Neural progenitor cell (in vitro differentiated cells): ENCODE measurements around the gene METTL23. TPM values are rescaled to one million over a fixed set of nuclear protein-coding genes. Genes with fewer than 3 reads are reported as not detected.

Experiments used
- DNase-seq: peaks from one replicate; pipeline ENCODE4 v3.0.0-alpha.2; 2016; ENCODE audit warnings: low spot score
- H2AFZ ChIP-seq: fragments of 200-600 bp; sonication (generic); replicated peaks from 2 replicates; pipeline ENCODE4 v1.6.1; 2016; ENCODE audit warnings: antibody characterized with exemption
- H3F3A ChIP-seq: fragments of 200-600 bp; sonication (generic); 2 replicates; pipeline ENCODE4 v1.6.1; 2016; ENCODE audit warnings: antibody characterized with exemption, low read depth
- H3K27ac ChIP-seq: fragments of 200-600 bp; sonication (generic); 2 replicates; pipeline ENCODE4 v1.5.1; 2016; ENCODE audit warnings: mild to moderate bottlenecking
- H3K27me3 ChIP-seq: fragments of 200-600 bp; sonication (generic); 2 replicates; pipeline ENCODE4 v1.6.1; 2016; ENCODE audit warnings: mild to moderate bottlenecking, moderate library complexity
- H3K36me3 ChIP-seq: fragments of 200-600 bp; sonication (generic); 2 replicates; pipeline ENCODE4 v1.5.1; 2016
- H3K4me1 ChIP-seq: fragments of 200-600 bp; sonication (generic); 2 replicates; pipeline ENCODE4 v1.6.1; 2016; ENCODE audit warnings: mixed run types
- H3K4me2 ChIP-seq: fragments of 200-600 bp; sonication (generic); 2 replicates; pipeline ENCODE4 v1.6.1; 2016
- H3K4me3 ChIP-seq: fragments of 200-600 bp; sonication (generic); 2 replicates; pipeline ENCODE4 v1.5.1; 2016
- H3K79me2 ChIP-seq: fragments of 200-600 bp; sonication (generic); 2 replicates; pipeline ENCODE4 v1.6.1; 2016; ENCODE audit warnings: low read depth
- H3K9ac ChIP-seq: fragments of 200-600 bp; sonication (generic); 2 replicates; pipeline ENCODE4 v1.6.1; 2016
- H3K9me3 ChIP-seq: fragments of 200-600 bp; sonication (generic); 2 replicates; pipeline ENCODE4 v1.5.1; 2016; ENCODE audit warnings: low read depth
- H4K20me1 ChIP-seq: fragments of 200-600 bp; sonication (generic); 2 replicates; pipeline ENCODE4 v1.6.1; 2016; ENCODE audit warnings: low read depth
- H3K27ac Mint-ChIP-seq: 3 replicates; pipeline ENCODE4 v1.8.0; 2021; ENCODE audit warnings: mixed read lengths
- H3K27me3 Mint-ChIP-seq: 2 replicates; pipeline ENCODE4 v1.8.0; 2022; ENCODE audit warnings: low read depth, mild to moderate bottlenecking, inconsistent platforms, moderate library complexity, mixed read lengths; ENCODE audit not compliant: insufficient read depth
- H3K36me3 Mint-ChIP-seq: 3 replicates; pipeline ENCODE4 v1.8.0; 2021; ENCODE audit warnings: mixed read lengths
- H3K4me1 Mint-ChIP-seq: 3 replicates; pipeline ENCODE4 v1.8.0; 2021; ENCODE audit warnings: mixed read lengths
- H3K4me3 Mint-ChIP-seq: 3 replicates; pipeline ENCODE4 v1.8.0; 2021; ENCODE audit warnings: mild to moderate bottlenecking, moderate library complexity, mixed read lengths
- H3K9me3 Mint-ChIP-seq: 3 replicates; pipeline ENCODE4 v1.8.0; 2020; ENCODE audit warnings: mixed read lengths
- CTCF ChIP-seq: fragments of 200-600 bp; sonication (generic); IDR thresholded peaks from 2 replicates; pipeline ENCODE4 v1.5.1; 2017; ENCODE audit warnings: antibody characterized with exemption, mild to moderate bottlenecking
- EZH2 ChIP-seq: fragments of 200-600 bp; sonication (generic); IDR thresholded peaks from 2 replicates; pipeline ENCODE4 v1.6.1; 2017; ENCODE audit warnings: antibody characterized with exemption, mild to moderate bottlenecking, moderate library complexity
- EZH2phosphoT487 ChIP-seq: fragments of 200-600 bp; sonication (generic); IDR thresholded peaks from 2 replicates; pipeline ENCODE4 v1.6.1; 2017; ENCODE audit warnings: antibody characterized with exemption
- total RNA-seq: library from RNA; depleted of rRNA; stranded (reverse); fragments of >200 nt; gene quantifications from 2 replicates; pipeline ENCODE4 v1.2.3, GENCODE V29; 2015; ENCODE audit warnings: low replicate concordance

The METTL23 gene
- total RNA-seq, 1 donor from 2014 or later: 38.1 TPM

GRCh38 chr17:76723812-76724211 lies 2.8 kb upstream of the METTL23 start:
- peaks cover 15% of the 10 kb centered on the region for H3K4me1 Mint-ChIP-seq
- H3K27ac Mint-ChIP-seq: no peak overlapping the region
- peaks cover 6% of the 10 kb centered on the region for H3K4me1 ChIP-seq
- H3K9me3 ChIP-seq: no peaks in the 10 kb centered on the region
- H3K36me3 ChIP-seq: no peaks in the 10 kb centered on the region
- H3K36me3 Mint-ChIP-seq: peaks cover 28% of the 10 kb centered on the region
- H3K27me3 ChIP-seq: no peaks in the 10 kb centered on the region
- no peaks in the 10 kb centered on the region for H3K9me3 Mint-ChIP-seq
- no peak overlapping the region for H2AFZ ChIP-seq
- no peak for TF ChIP-seq EZH2phosphoT487
- no peak for TF ChIP-seq CTCF
- no peak for TF ChIP-seq EZH2
- peaks cover 3% of the 10 kb centered on the region for H3K27me3 Mint-ChIP-seq
- no peak overlapping the region for H3K27ac ChIP-seq
- no peak overlapping the region for H3K9ac ChIP-seq
- H3F3A ChIP-seq: peaks cover 15% of the 10 kb centered on the region
- H3K79me2 ChIP-seq: peaks cover 35% of the 10 kb centered on the region
- DNase-seq: no peak
- H3K4me3 ChIP-seq: no peak overlapping the region
- H3K4me2 ChIP-seq: no peak overlapping the region
- peaks cover 12% of the 10 kb centered on the region for H4K20me1 ChIP-seq
- H3K4me3 Mint-ChIP-seq: peak overlapping the region; percentile 13

GRCh38 chr17:76725580-76726230 lies 934 bp upstream of the METTL23 start:
- H3K27ac ChIP-seq: peak overlapping the region; percentile 84
- Mint-ChIP-seq H3K27me3 (peaks cover 5% of the 10 kb centered on the region), H3K9me3 (no peaks in the 10 kb centered on the region), H3K4me1 (peaks cover 18% of the 10 kb centered on the region), H3K27ac (no peak overlapping the region), H3K4me3 (peak overlapping the region; percentile 95), H3K36me3 (peaks cover 22% of the 10 kb centered on the region)
- H3K4me3 ChIP-seq: peak overlapping the region; percentile 90
- TF ChIP-seq EZH2 (no peak), CTCF (no peak), EZH2phosphoT487 (no peak)
- peaks cover 23% of the 10 kb centered on the region for H3F3A ChIP-seq
- no peaks in the 10 kb centered on the region for H3K27me3 ChIP-seq
- no peak for DNase-seq
- no peaks in the 10 kb centered on the region for H3K36me3 ChIP-seq
- peaks cover 49% of the 10 kb centered on the region for H3K79me2 ChIP-seq
- peak overlapping the region; percentile 54 for H3K9ac ChIP-seq
- peak overlapping the region; percentile 44 for H2AFZ ChIP-seq
- peaks cover 12% of the 10 kb centered on the region for H4K20me1 ChIP-seq
- H3K4me1 ChIP-seq: peaks cover 6% of the 10 kb centered on the region
- peak overlapping the region; percentile 90 for H3K4me2 ChIP-seq
- no peaks in the 10 kb centered on the region for H3K9me3 ChIP-seq

- TF ChIP-seq CTCF (no peak), EZH2phosphoT487 (no peak), EZH2 (no peak)
- H3K4me1 Mint-ChIP-seq: peaks cover 18% of the 10 kb centered on the region
- Histone ChIP-seq H3F3A (peaks cover 27% of the 10 kb centered on the region), H3K4me1 (peaks cover 6% of the 10 kb centered on the region), H3K27me3 (no peaks in the 10 kb centered on the region), H2AFZ (peak within 1 kb of the TSS; percentile 51), H3K9me3 (no peaks in the 10 kb centered on the region), H3K4me2 (peak within 1 kb of the TSS; percentile 90), H3K4me3 (peak within 1 kb of the TSS; percentile 90), H3K9ac (peak within 1 kb of the TSS; percentile 94), H4K20me1 (peaks cover 12% of the 10 kb centered on the region), H3K27ac (peak within 1 kb of the TSS; percentile 98), H3K36me3 (no peaks in the 10 kb centered on the region), H3K79me2 (peaks cover 53% of the 10 kb centered on the region)
- peak within 1 kb of the TSS; percentile 95 for H3K4me3 Mint-ChIP-seq
- H3K27me3 Mint-ChIP-seq: peaks cover 5% of the 10 kb centered on the region
- peak within 1 kb of the TSS; percentile 82 for H3K27ac Mint-ChIP-seq
- H3K36me3 Mint-ChIP-seq: peaks cover 19% of the 10 kb centered on the region
- H3K9me3 Mint-ChIP-seq: no peaks in the 10 kb centered on the region
- peak; percentile 98 for DNase-seq
Measured at GRCh38 chr17:76726231-76726775, 336 bp upstream of the METTL23 start, which contains the start of gene JMJD6. Gene JMJD6 (minus strand): TSS chr17:76726606. CDS start chr17:76726475, 131 bp downstream.
